HepG2 (cell line): ENCODE results near the gene SNX18. TPM values are rescaled to one million over a fixed set of nuclear protein-coding genes. Genes with fewer than 3 reads are reported as not detected.

ENCODE experiments used
- ATF7-NPFF ChIP-seq: sonication (generic); formaldehyde crosslinking; IDR thresholded peaks from 2 replicates; pipeline ENCODE4 v1.8.1; 2023; ENCODE audit warnings: mild to moderate bottlenecking, low read depth, missing genetic modification reagents, moderate library complexity
- CAMTA2 ChIP-seq: sonication (generic); formaldehyde crosslinking; IDR thresholded peaks from 2 replicates; pipeline ENCODE4 v1.4.0; 2020; ENCODE audit warnings: mild to moderate bottlenecking, missing genetic modification reagents, borderline replicate concordance
- ETV5 ChIP-seq: IDR thresholded peaks from 2 replicates; pipeline ENCODE4 v1.6.1; 2018; ENCODE audit warnings: missing biosample characterization, missing genetic modification reagents, inconsistent platforms, borderline replicate concordance
- FOXC1 ChIP-seq: sonication (generic); formaldehyde crosslinking; IDR thresholded peaks from 2 replicates; pipeline ENCODE4 v1.8.0; 2022; ENCODE audit warnings: mild to moderate bottlenecking, missing genetic modification reagents, borderline replicate concordance
- MED8 ChIP-seq: sonication (generic); formaldehyde crosslinking; IDR thresholded peaks from 2 replicates; pipeline ENCODE4 v1.8.1; 2023; ENCODE audit warnings: mild to moderate bottlenecking, missing genetic modification reagents; ENCODE audit not compliant: insufficient replicate concordance
- ZBTB26 ChIP-seq: IDR thresholded peaks from 2 replicates; pipeline ENCODE4 v1.6.1; 2016; ENCODE audit warnings: missing compliant biosample characterization, missing genetic modification reagents, borderline replicate concordance
- ZMAT3 ChIP-seq: sonication (generic); formaldehyde crosslinking; conservative IDR thresholded peaks from 2 replicates; pipeline ENCODE4 v1.7.0; 2021; ENCODE audit warnings: missing genetic modification reagents
- ZNF275 ChIP-seq: sonication (generic); formaldehyde crosslinking; IDR thresholded peaks from 2 replicates; pipeline ENCODE4 v1.8.0; 2022; ENCODE audit warnings: missing genetic modification reagents, mild to moderate bottlenecking, inconsistent platforms, borderline replicate concordance
- ZNF597 ChIP-seq: sonication (generic); formaldehyde crosslinking; IDR thresholded peaks from 2 replicates; pipeline ENCODE4 v1.5.0; 2020; ENCODE audit warnings: missing genetic modification reagents
- ZNF7 ChIP-seq: IDR thresholded peaks from 2 replicates; pipeline ENCODE4 v1.6.1; 2016; ENCODE audit warnings: missing biosample characterization, missing genetic modification reagents
- ZNF790 ChIP-seq: sonication (generic); formaldehyde crosslinking; IDR thresholded peaks from 2 replicates; pipeline ENCODE4 v1.8.0; 2022; ENCODE audit warnings: missing genetic modification reagents, mild to moderate bottlenecking, borderline replicate concordance
- ZSCAN29 ChIP-seq: sonication (generic); formaldehyde crosslinking; conservative IDR thresholded peaks from 2 replicates; pipeline ENCODE4 v1.4.0; 2020; ENCODE audit warnings: mild to moderate bottlenecking, missing genetic modification reagents
- polyA plus RNA-seq, 8 experiments: library from polyadenylated mRNA; depleted of rRNA in 3 of 8; stranded (reverse) in 7 of 8; unstranded in 1 of 8; fragments of >200 nt; fragmentation: Illumina TruSeq in 4 of 8; extraction: Trizol in 4 of 8; gene quantifications; 2 replicates each; pipeline versions ENCODE4 v1.2.1 to v1.2.3, GENCODE V29; 2011 to 2016; ENCODE audit warnings: low read depth in 4 of 8, missing spikeins in 1 of 8, mixed read lengths in 1 of 8; ENCODE audit not compliant: insufficient read depth in 1 of 8
- total RNA-seq, 5 experiments: library from RNA; depleted of rRNA; stranded (reverse); fragments of >200 nt; fragmentation: Illumina TruSeq; extraction: Trizol; gene quantifications; 2 replicates each; pipeline ENCODE4 v1.2.3, GENCODE V29; 2016; ENCODE audit warnings: low read depth in 1 of 5
- TF ChIP-seq, protein P1 (sequence below): sonication (generic); formaldehyde crosslinking; conservative IDR thresholded peaks from 2 replicates; pipeline ENCODE4 v1.8.0; 2022; ENCODE audit warnings: low read depth, missing genetic modification reagents
- TF ChIP-seq, protein P2 (sequence below): sonication (generic); formaldehyde crosslinking; IDR thresholded peaks from 2 replicates; pipeline ENCODE4 v1.8.0; 2022; ENCODE audit warnings: mild to moderate bottlenecking, missing genetic modification reagents; ENCODE audit not compliant: insufficient replicate concordance
- TF ChIP-seq, protein P3 (sequence below), 2 experiments: sonication (generic) in 1 of 2; formaldehyde crosslinking in 1 of 2; IDR thresholded peaks; 2 replicates each; pipeline versions ENCODE4 v1.4.0 to v1.6.1; 2018 to 2020; ENCODE audit warnings: missing genetic modification reagents in 2 of 2, borderline replicate concordance in 1 of 2, low read depth in 1 of 2, mild to moderate bottlenecking in 1 of 2, missing biosample characterization in 1 of 2
- TF ChIP-seq, protein P4 (sequence below): sonication (generic); formaldehyde crosslinking; IDR thresholded peaks from 2 replicates; pipeline ENCODE4 v1.5.1; 2020; ENCODE audit warnings: missing genetic modification reagents, mild to moderate bottlenecking, borderline replicate concordance

SNX18 gene
- total and polyA plus RNA-seq, 2 of the 13 experiments (the other 11 are each of a cell fraction or from before 2014, with no cell fraction given) = 2.3 to 6.2 TPM

- TF ChIP-seq, protein P1, sequence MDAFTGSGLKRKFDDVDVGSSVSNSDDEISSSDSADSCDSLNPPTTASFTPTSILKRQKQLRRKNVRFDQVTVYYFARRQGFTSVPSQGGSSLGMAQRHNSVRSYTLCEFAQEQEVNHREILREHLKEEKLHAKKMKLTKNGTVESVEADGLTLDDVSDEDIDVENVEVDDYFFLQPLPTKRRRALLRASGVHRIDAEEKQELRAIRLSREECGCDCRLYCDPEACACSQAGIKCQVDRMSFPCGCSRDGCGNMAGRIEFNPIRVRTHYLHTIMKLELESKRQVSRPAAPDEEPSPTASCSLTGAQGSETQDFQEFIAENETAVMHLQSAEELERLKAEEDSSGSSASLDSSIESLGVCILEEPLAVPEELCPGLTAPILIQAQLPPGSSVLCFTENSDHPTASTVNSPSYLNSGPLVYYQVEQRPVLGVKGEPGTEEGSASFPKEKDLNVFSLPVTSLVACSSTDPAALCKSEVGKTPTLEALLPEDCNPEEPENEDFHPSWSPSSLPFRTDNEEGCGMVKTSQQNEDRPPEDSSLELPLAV (CRISPR knock-in tag) = no peak
- TF ChIP-seq ZBTB26 (CRISPR knock-in tag) = no peak
- TF ChIP-seq, protein P2, sequence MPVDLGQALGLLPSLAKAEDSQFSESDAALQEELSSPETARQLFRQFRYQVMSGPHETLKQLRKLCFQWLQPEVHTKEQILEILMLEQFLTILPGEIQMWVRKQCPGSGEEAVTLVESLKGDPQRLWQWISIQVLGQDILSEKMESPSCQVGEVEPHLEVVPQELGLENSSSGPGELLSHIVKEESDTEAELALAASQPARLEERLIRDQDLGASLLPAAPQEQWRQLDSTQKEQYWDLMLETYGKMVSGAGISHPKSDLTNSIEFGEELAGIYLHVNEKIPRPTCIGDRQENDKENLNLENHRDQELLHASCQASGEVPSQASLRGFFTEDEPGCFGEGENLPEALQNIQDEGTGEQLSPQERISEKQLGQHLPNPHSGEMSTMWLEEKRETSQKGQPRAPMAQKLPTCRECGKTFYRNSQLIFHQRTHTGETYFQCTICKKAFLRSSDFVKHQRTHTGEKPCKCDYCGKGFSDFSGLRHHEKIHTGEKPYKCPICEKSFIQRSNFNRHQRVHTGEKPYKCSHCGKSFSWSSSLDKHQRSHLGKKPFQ = no peak
- no peak for TF ChIP-seq ETV5 (CRISPR knock-in tag)
- no peak for TF ChIP-seq ZMAT3 (CRISPR knock-in tag)
- TF ChIP-seq FOXC1 = no peak
- TF ChIP-seq, protein P3, sequence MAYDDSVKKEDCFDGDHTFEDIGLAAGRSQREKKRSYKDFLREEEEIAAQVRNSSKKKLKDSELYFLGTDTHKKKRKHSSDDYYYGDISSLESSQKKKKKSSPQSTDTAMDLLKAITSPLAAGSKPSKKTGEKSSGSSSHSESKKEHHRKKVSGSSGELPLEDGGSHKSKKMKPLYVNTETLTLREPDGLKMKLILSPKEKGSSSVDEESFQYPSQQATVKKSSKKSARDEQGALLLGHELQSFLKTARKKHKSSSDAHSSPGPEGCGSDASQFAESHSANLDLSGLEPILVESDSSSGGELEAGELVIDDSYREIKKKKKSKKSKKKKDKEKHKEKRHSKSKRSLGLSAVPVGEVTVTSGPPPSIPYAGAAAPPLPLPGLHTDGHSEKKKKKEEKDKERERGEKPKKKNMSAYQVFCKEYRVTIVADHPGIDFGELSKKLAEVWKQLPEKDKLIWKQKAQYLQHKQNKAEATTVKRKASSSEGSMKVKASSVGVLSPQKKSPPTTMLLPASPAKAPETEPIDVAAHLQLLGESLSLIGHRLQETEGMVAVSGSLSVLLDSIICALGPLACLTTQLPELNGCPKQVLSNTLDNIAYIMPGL (CRISPR knock-in tag; IDR thresholded peaks at IDR 0.05; ENCODE audit: borderline replicate concordance in 1 of 2, low read depth in 1 of 2) = 0 out of 4 replicates have a peak, but pooled peaks of 1 of the 2 experiments have one; percentile 9
- TF ChIP-seq, protein P4, sequence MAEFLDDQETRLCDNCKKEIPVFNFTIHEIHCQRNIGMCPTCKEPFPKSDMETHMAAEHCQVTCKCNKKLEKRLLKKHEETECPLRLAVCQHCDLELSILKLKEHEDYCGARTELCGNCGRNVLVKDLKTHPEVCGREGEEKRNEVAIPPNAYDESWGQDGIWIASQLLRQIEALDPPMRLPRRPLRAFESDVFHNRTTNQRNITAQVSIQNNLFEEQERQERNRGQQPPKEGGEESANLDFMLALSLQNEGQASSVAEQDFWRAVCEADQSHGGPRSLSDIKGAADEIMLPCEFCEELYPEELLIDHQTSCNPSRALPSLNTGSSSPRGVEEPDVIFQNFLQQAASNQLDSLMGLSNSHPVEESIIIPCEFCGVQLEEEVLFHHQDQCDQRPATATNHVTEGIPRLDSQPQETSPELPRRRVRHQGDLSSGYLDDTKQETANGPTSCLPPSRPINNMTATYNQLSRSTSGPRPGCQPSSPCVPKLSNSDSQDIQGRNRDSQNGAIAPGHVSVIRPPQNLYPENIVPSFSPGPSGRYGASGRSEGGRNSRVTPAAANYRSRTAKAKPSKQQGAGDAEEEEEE = no peak
- TF ChIP-seq ATF7-NPFF (CRISPR knock-in tag) = no peak
- no peak for TF ChIP-seq ZSCAN29
- TF ChIP-seq ZNF275 = no peak
- no peak for TF ChIP-seq MED8 (CRISPR knock-in tag)
- TF ChIP-seq ZNF790 (CRISPR knock-in tag) = peak; percentile 5; the same call in 1 of the 2 replicates
- no peak for TF ChIP-seq ZNF597 (CRISPR knock-in tag)
- no peak for TF ChIP-seq ZNF7 (CRISPR knock-in tag)
- TF ChIP-seq CAMTA2 (CRISPR knock-in tag) = 0 out of 2 replicates have a peak, but pooled peaks have one; percentile 11
Measured at GRCh38 chr5:54518146-54518817, 723 bp downstream of the SNX18 start (continued).
